ENCODE measurements around the gene ATXN1.

ATXN1 gene

GRCh38 chr6:16671302-16672289 is 89.7 kb downstream of the ATXN1 start:
- no peak for DNase-seq (ENCODE audit: low spot score)

- no peak for DNase-seq (ENCODE audit: low spot score)
These were observed 90.6 kb downstream of the ATXN1 start for GRCh38 chr6:16670617-16671051.

GRCh38 chr6:16670183-16670582 is 91.1 kb downstream of the ATXN1 start:
- DNase-seq (ENCODE audit: low spot score), result no peak

GRCh38 chr6:16669227-16669626 is 92.0 kb downstream of the ATXN1 start:
- DNase-seq (ENCODE audit: low spot score), result no peak

GRCh38 chr6:16667509-16667908 is 93.8 kb downstream of the ATXN1 start:
- no peak for DNase-seq (ENCODE audit: low spot score)

- DNase-seq (ENCODE audit: low spot score), result no peak
These were observed 95.3 kb downstream of the ATXN1 start for GRCh38 chr6:16665992-16666391.

- no peak for DNase-seq (ENCODE audit: low spot score)
These were observed 96.1 kb downstream of the ATXN1 start for GRCh38 chr6:16665182-16665581.

- DNase-seq (ENCODE audit: low spot score), result no peak
These were observed 97.4 kb downstream of the ATXN1 start for GRCh38 chr6:16663901-16664300.

GRCh38 chr6:16660157-16660497 is 101.1 kb downstream of the ATXN1 start:
- no peak for DNase-seq (ENCODE audit: low spot score)

GRCh38 chr6:16659466-16660156 is 101.6 kb downstream of the ATXN1 start:
- no peak for DNase-seq (ENCODE audit: low spot score)

- no peak for DNase-seq (ENCODE audit: low spot score)
These were observed 102.8 kb downstream of the ATXN1 start for GRCh38 chr6:16658348-16659034.

- no peak for DNase-seq (ENCODE audit: low spot score)
These were observed 103.5 kb downstream of the ATXN1 start for GRCh38 chr6:16657768-16658167.

- DNase-seq (ENCODE audit: low spot score), result no peak
These were observed 104.8 kb downstream of the ATXN1 start for GRCh38 chr6:16656451-16656850.

GRCh38 chr6:16654701-16655100 is 106.6 kb downstream of the ATXN1 start:
- no peak for DNase-seq (ENCODE audit: low spot score)

- no peak for DNase-seq (ENCODE audit: low spot score)
These were observed 108.0 kb downstream of the ATXN1 start for GRCh38 chr6:16653226-16653625.

GRCh38 chr6:16651871-16652270 is 109.4 kb downstream of the ATXN1 start:
- DNase-seq (ENCODE audit: low spot score), result no peak

GRCh38 chr6:16649890-16650289 is 111.4 kb downstream of the ATXN1 start:
- DNase-seq (ENCODE audit: low spot score), result no peak

- peak; percentile 13 for DNase-seq (ENCODE audit: low spot score)
These were observed 112.0 kb downstream of the ATXN1 start for GRCh38 chr6:16649241-16649640.

- DNase-seq (ENCODE audit: low spot score), result no peak
These were observed 113.3 kb downstream of the ATXN1 start for GRCh38 chr6:16648003-16648402.

GRCh38 chr6:16647422-16647821 is 113.8 kb downstream of the ATXN1 start:
- DNase-seq (ENCODE audit: low spot score), result no peak

- DNase-seq (ENCODE audit: low spot score), result no peak
These were observed 116.6 kb downstream of the ATXN1 start for GRCh38 chr6:16644540-16645250.
